Mesenchymal stem cell (in vitro differentiated cells and primary cell): ENCODE data around the gene FETUB. TPM values are rescaled to one million over a fixed set of nuclear protein-coding genes. Genes with fewer than 3 reads are reported as not detected.
A peak's percentile ranks its signal among the peaks of the same experiment; 100 is the strongest.
"Not testable (repeated sequence)": the region's sequence is repeated elsewhere in the genome, so short reads cannot be mapped to it uniquely, and the experiment has no call there.

Source experiments
- DNase-seq: peaks from one replicate; pipeline ENCODE4 v3.0.0-alpha.2; 2013
- H2AFZ ChIP-seq: one replicate; pipeline ENCODE4 v1.6.1; 2013; ENCODE audit warnings: low read depth, mild to moderate bottlenecking, control low read depth, inconsistent platforms, low read length, moderate library complexity
- H2AK5ac ChIP-seq: 2 replicates; pipeline ENCODE4 v1.6.1; 2013; ENCODE audit warnings: low read length, moderate library complexity, mild to moderate bottlenecking, inconsistent platforms; ENCODE audit not compliant: severe bottlenecking
- H2BK120ac ChIP-seq: one replicate; pipeline ENCODE4 v1.6.1; 2013; ENCODE audit warnings: low read depth, mild to moderate bottlenecking, inconsistent platforms, low read length, moderate library complexity
- H2BK12ac ChIP-seq, 2 experiments: one replicate each; pipeline ENCODE4 v1.6.1; 2013; ENCODE audit warnings: inconsistent platforms in 2 of 2, low read length in 2 of 2, mild to moderate bottlenecking in 2 of 2, moderate library complexity in 2 of 2, control low read depth in 1 of 2
- H2BK15ac ChIP-seq: one replicate; pipeline ENCODE4 v1.6.1; 2013; ENCODE audit warnings: mild to moderate bottlenecking, low read depth, inconsistent platforms; ENCODE audit not compliant: poor library complexity, severe bottlenecking
- H2BK5ac ChIP-seq: 2 replicates; pipeline ENCODE4 v1.6.1; 2013; ENCODE audit warnings: low read depth, mild to moderate bottlenecking, low read length, control low read depth, inconsistent platforms; ENCODE audit not compliant: poor library complexity, severe bottlenecking
- H3K14ac ChIP-seq, 2 experiments: one replicate each; pipeline ENCODE4 v1.6.1; 2013; ENCODE audit warnings: inconsistent platforms in 2 of 2, low read length in 2 of 2, control low read depth in 1 of 2, mild to moderate bottlenecking in 1 of 2, moderate library complexity in 1 of 2
- H3K18ac ChIP-seq, 2 experiments: one replicate each; pipeline ENCODE4 v1.6.1; 2013; ENCODE audit warnings: inconsistent platforms in 2 of 2, low read length in 2 of 2, control low read depth in 1 of 2, low read depth in 1 of 2, mild to moderate bottlenecking in 1 of 2
- H3K23ac ChIP-seq, 2 experiments: one replicate each; pipeline ENCODE4 v1.6.1; 2013; ENCODE audit warnings: inconsistent platforms in 2 of 2, low read length in 2 of 2, mild to moderate bottlenecking in 2 of 2, moderate library complexity in 2 of 2, control low read depth in 1 of 2
- H3K27ac ChIP-seq: 2 replicates; pipeline ENCODE4 v1.5.1; 2013; ENCODE audit warnings: mild to moderate bottlenecking, moderate library complexity, low read length, control low read depth, inconsistent platforms; ENCODE audit not compliant: poor library complexity, severe bottlenecking
- H3K27me3 ChIP-seq, 2 experiments: 2 replicates each; pipeline versions ENCODE4 v1.6.1 to v1.7.0; 2013; ENCODE audit warnings: low read length in 2 of 2, mild to moderate bottlenecking in 2 of 2, moderate library complexity in 2 of 2, control low read depth in 1 of 2, inconsistent platforms in 1 of 2; ENCODE audit not compliant: control insufficient read depth in 1 of 2, insufficient read depth in 1 of 2
- H3K36me3 ChIP-seq, 2 experiments: 2 replicates each; pipeline versions ENCODE4 v1.6.1 to v1.7.0; 2013; ENCODE audit warnings: low read length in 2 of 2, control low read depth in 1 of 2, inconsistent platforms in 1 of 2, low read depth in 1 of 2, mild to moderate bottlenecking in 1 of 2; ENCODE audit not compliant: insufficient read depth in 2 of 2, control insufficient read depth in 1 of 2
- H3K4ac ChIP-seq, 2 experiments: one replicate each; pipeline ENCODE4 v1.6.1; 2013; ENCODE audit warnings: inconsistent platforms in 2 of 2, low read length in 2 of 2, mild to moderate bottlenecking in 2 of 2, moderate library complexity in 2 of 2, control low read depth in 1 of 2, low read depth in 1 of 2
- H3K4me1 ChIP-seq: 2 replicates; pipeline ENCODE4 v1.6.1; 2013; ENCODE audit warnings: low read depth, low read length, control low read depth; ENCODE audit not compliant: control insufficient read depth, insufficient read depth
- H3K4me2 ChIP-seq: 2 replicates; pipeline ENCODE4 v1.6.1; 2013; ENCODE audit warnings: low read length, mild to moderate bottlenecking, inconsistent platforms; ENCODE audit not compliant: poor library complexity, severe bottlenecking
- H3K4me3 ChIP-seq, 2 experiments: 2 replicates each; pipeline versions ENCODE4 v1.5.1 to v1.7.0; 2013; ENCODE audit warnings: low read length in 2 of 2, mild to moderate bottlenecking in 2 of 2, control low read depth in 1 of 2, low read depth in 1 of 2; ENCODE audit not compliant: insufficient read depth in 1 of 2
- H3K79me1 ChIP-seq: replicated peaks from 2 replicates; pipeline ENCODE4 v1.6.1; 2013; ENCODE audit warnings: mild to moderate bottlenecking, control low read depth, low read length, inconsistent platforms; ENCODE audit not compliant: poor library complexity, severe bottlenecking
- H3K9ac ChIP-seq: 2 replicates; pipeline ENCODE4 v1.7.0; 2013; ENCODE audit warnings: mild to moderate bottlenecking, low read length, moderate library complexity
- H3K9me3 ChIP-seq: 2 replicates; pipeline ENCODE4 v1.7.0; 2013; ENCODE audit warnings: mild to moderate bottlenecking, low read length; ENCODE audit not compliant: control insufficient read depth
- H4K8ac ChIP-seq: one replicate; pipeline ENCODE4 v1.6.1; 2013; ENCODE audit warnings: inconsistent platforms, mild to moderate bottlenecking, low read length, moderate library complexity
- H4K91ac ChIP-seq: one replicate; pipeline ENCODE4 v1.6.1; 2013; ENCODE audit warnings: mild to moderate bottlenecking, low read length, inconsistent platforms
- WGBS: methylation state at CpG from one replicate; pipeline ENCODE4 v1.1.7; 2013; ENCODE audit warnings: mixed read lengths; 5-methylcytosine and 5-hydroxymethylcytosine counted together
- small RNA-seq: library from polyadenylated mRNA; stranded (forward); fragments of <200 nt; extraction: miRNeasy Mini kit (QIAGEN cat#:217004); gene quantifications from one replicate; pipeline ENCODE3, GENCODE V24; 2013; ENCODE audit warnings: low read depth

Gene FETUB

GRCh38 chr3:186697510-186697909 is 57.3 kb downstream of the FETUB start:
- Histone ChIP-seq H3K4me3 (no peak overlapping the region), H3K14ac (no peak overlapping the region), H2AK5ac (no peak overlapping the region), H3K9ac (no peak overlapping the region), H3K4ac (no peak overlapping the region), H2BK12ac (no peak overlapping the region), H3K4me2 (no peak overlapping the region), H2BK5ac (no peak overlapping the region), H3K27me3 (peaks cover 18 to 22% of the 10 kb centered on the region in 2 experiments), H3K9me3 (no peaks in the 10 kb centered on the region), H2AFZ (no peak overlapping the region), H2BK15ac (no peak overlapping the region), H3K36me3 (no peaks in the 10 kb centered on the region), H3K23ac (no peak overlapping the region), H3K18ac (no peak overlapping the region), H3K27ac (no peak overlapping the region), H4K91ac (no peak overlapping the region), H3K4me1 (no peaks in the 10 kb centered on the region), H3K79me1 (no peaks in the 10 kb centered on the region), H2BK120ac (no peak overlapping the region), H4K8ac (no peak overlapping the region)
- DNase-seq: no peak
- WGBS: 98% methylated on average over 4 of the region's 4 CpGs

- no peak for DNase-seq
- Histone ChIP-seq H3K9me3 (no peaks in the 10 kb centered on the region), H3K27me3 (peaks cover 16 to 17% of the 10 kb centered on the region in 2 experiments), H3K14ac (no peak overlapping the region), H3K4ac (no peak overlapping the region), H2BK5ac (no peak overlapping the region), H3K36me3 (no peaks in the 10 kb centered on the region), H2AK5ac (no peak overlapping the region), H2AFZ (no peak overlapping the region), H3K4me2 (no peak overlapping the region), H3K18ac (no peak overlapping the region), H2BK120ac (no peak overlapping the region), H3K79me1 (no peaks in the 10 kb centered on the region), H2BK15ac (no peak overlapping the region), H3K23ac (no peak overlapping the region), H3K4me1 (no peaks in the 10 kb centered on the region), H2BK12ac (no peak overlapping the region), H4K91ac (no peak overlapping the region), H3K27ac (no peak overlapping the region), H3K9ac (peak overlapping the region; percentile 47), H3K4me3 (no peak overlapping the region), H4K8ac (no peak overlapping the region)
- WGBS: 93% methylated on average over 3 of the region's 3 CpGs
These were observed 60.1 kb downstream of the FETUB start for GRCh38 chr3:186700267-186700666.

GRCh38 chr3:186702451-186702850 is 62.3 kb downstream of the FETUB start:
- H2BK15ac ChIP-seq, H2AK5ac ChIP-seq, H4K8ac ChIP-seq, H3K79me1 ChIP-seq, H3K4me1 ChIP-seq, H3K27ac ChIP-seq, DNase-seq, H3K4ac ChIP-seq, H2BK12ac ChIP-seq, H3K18ac ChIP-seq, H3K4me2 ChIP-seq, H3K4me3 ChIP-seq, H3K23ac ChIP-seq, H2AFZ ChIP-seq, H2BK120ac ChIP-seq, H4K91ac ChIP-seq, H3K36me3 ChIP-seq, H3K9me3 ChIP-seq, H3K9ac ChIP-seq, H3K14ac ChIP-seq, H2BK5ac ChIP-seq: not testable (repeated sequence)
- H3K27me3 ChIP-seq: peaks cover 12 to 16% of the 10 kb centered on the region in 2 experiments

Small RNAs within 50 kb of the gene (small RNA-seq; reads per million reads assigned to genes)
- gene RF00017: not detected
